ENCODE measurements around the gene FZR1.

Gene FZR1

DNA sequence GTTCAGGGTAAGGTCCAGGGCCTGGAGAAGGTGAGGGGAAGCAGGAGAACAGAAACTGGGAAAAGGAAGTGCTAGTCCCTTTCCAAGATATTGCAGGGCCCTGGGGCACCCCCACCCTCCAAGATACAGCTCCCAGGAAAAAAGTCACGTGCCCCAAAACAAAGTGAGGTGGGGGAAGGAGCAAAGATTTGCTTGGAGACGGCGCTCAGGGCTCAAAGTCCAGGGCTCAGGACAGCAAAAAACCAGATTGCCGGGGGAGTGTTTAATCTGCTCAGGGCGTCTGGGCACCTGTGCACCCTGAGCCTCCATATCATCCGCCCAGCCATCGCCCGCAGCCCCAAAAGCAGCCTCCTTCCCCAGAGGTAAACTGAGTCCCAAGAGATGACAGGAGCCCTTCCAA lies 32.1 kb upstream of the FZR1 start:
- DNase-seq, result no peak

DNA sequence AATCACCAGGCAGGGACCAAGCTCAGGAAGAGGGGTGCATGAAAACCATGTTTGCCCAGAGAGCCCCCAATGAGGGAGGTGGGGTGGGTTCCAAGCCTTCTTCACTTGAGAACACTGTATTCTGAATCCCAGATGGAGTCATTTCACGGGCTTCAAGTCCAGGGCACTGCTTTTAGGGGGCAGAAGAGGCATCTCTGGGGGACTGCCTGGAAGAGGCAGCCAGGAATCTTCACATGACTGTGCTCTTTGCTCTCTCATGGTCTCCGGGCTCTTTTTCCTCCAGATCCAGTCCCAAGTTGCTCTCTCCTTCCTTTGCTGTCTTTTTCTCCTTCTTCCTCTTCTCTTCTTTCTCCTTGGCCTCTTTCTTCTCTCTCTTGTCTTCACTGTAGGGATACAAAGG lies 31.5 kb upstream of the FZR1 start:
- no peak for DNase-seq

DNA sequence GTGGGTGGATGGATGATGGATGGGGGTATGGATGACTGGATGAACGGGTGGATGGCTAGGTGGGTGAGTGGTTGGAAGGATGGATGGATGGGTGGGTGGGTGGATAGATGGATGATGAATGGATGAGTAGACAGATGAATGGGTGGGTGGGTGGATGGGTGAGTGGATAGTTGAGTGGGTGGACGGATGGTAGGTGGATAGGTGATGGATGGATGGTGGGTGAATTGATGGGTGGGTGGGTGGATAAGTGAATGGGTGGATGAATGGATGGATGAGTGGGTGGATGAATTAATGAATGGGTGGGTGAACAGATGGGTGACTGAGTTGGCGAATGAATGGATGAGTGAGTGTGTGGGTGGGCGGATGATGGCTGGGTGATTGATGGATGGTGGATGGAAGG lies 30.7 kb upstream of the FZR1 start:
- no peak for DNase-seq

DNA sequence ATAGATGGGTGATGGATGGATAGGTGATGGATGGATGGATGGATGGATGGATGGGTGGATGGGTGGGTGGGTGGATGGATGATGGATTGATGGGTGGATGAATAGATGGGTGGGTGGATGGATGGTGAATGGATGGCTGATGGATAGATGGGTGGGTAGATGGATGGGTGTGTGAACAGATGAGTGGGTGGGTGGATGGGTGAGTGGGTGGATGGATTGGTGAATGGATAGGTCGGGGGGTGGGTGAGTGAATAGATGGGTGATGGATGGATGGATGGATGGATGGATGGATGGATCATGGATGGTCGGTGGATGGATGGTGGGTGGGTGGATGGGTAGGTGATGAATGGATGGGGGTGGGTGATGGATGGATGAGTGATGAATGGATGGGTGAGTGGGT lies 29.3 kb upstream of the FZR1 start:
- DNase-seq, result no peak

DNA sequence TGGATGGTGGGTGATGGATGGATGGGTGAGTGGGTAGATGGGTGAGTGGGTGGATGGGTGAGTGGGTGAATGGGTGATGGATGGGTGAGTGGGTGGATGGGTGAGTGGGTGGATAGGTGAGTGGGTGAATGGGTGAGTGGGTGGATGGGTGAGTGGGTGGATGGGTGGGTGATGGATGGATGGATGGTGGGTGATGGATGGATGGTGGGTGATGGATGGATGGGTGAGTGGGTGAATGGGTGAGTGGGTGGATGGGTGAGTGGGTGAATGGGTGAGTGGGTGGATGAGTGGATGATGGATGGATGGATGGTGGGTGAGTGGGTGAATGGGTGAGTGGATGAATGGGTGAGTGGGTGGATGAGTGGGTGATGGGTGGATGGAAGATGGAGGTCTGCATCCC lies 28.6 kb upstream of the FZR1 start:
- no peak for DNase-seq

DNA sequence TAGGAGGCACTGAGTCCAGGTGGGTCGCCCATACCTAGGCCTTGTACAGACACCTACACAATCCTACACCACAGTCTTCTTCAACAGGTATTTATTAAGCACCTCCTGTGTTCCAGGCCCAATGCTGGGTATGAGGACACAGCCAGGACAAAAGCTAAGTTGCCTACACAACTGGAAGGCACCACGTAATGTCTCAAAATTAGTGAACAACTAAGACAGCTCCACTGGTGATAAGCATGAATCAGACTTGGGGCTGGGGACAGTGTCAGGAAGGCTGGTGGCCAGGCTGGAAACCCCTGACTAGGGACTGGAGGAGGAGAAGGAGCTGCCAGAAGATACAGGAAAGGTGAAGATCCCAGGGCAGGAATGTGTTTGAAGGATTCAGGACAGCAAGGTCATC lies 28.2 kb upstream of the FZR1 start:
- no peak for DNase-seq

DNA sequence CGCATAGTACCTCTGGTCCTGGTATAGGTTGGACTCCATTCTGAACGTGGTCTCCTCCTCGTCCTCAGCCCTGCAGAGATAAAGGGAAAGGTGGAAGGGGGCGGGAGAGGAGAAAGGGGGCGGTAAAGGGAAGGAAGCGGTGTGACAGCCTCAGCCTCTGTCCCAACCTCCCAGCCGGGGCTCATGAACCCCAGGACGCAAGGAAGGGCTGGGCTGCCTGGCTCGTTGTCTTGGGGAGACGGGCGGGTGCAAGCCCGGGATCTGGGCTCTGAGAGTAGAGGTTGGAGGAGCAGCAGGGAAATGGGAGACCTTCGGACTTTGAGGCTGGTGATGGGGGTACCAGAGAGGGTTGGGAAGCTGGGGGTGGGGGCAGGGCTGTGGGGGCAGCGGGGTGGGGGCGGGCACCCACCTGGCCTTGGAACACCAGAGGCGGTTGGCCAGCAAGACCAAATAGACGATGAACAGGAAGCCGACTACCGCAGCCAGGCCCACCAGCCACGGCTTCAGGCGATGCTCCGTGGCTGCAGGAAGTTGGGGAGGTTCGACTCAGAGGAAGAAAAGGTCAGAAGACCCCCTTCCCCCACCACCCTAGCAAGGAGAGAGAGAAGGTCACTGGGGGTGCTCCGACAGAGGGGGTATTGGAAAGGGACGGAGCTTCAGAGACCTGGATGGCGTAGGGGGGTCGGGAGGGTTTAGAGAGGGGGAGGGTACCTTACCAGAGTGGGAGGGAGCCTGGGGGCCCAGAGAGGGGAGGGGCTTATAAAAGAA lies 27.5 kb upstream of the FZR1 start:
- peak; percentile 7 to 11 for DNase-seq

DNA sequence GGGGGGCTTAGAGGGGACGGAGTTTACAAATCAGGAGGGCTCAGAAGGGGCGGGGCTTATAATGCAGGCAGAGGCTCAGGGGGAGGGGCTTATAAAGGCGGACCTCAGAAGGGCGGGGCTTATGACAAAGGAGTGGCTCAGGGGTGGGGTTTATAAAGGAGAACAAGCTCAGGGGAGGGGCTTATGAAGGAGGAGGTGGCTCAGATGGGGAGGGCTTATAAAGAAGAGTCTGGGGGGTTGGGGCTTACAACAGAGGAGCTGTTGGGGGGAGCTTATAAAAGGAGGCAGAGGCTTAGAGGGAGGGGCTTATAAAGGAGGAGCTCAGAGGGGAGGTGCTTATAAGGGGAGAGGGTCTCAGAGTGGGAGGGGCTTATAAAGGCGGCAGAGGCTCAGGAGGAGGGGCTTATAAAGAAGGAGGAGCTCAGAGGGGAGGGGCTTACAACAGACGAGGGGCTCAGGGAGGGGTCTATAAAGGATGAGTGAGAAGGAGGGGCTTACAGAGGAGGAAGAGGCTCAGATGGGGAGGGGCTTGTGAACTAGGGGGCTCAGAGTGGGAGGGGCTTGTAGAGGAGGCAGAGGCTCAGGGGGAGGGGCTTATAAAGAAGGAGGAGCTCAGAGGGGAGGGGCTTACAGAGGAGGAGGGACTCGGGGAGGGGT lies 26.8 kb upstream of the FZR1 start:
- peak; percentile 67 to 74 for DNase-seq

DNA sequence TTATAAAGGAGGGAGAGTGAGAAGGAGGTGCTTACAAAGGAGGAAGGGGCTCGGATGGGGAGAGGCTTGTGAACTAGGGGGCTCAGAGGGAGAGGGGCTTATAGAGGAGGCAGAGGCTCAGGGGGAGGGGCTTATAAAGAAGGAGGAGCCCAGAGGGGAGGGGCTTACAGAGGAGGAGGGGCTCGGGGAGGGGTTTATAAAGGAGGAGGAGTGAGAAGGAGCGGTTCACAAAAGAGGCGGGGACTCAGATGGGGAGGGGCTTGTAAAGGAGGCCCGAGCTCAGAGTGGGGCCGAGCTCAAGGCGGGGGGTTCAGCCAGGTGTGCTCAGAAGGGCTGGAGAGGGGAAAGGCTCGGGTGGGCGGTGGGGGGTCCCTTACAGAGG lies 26.3 kb upstream of the FZR1 start:
- peak; percentile 34 to 48 for DNase-seq

DNA sequence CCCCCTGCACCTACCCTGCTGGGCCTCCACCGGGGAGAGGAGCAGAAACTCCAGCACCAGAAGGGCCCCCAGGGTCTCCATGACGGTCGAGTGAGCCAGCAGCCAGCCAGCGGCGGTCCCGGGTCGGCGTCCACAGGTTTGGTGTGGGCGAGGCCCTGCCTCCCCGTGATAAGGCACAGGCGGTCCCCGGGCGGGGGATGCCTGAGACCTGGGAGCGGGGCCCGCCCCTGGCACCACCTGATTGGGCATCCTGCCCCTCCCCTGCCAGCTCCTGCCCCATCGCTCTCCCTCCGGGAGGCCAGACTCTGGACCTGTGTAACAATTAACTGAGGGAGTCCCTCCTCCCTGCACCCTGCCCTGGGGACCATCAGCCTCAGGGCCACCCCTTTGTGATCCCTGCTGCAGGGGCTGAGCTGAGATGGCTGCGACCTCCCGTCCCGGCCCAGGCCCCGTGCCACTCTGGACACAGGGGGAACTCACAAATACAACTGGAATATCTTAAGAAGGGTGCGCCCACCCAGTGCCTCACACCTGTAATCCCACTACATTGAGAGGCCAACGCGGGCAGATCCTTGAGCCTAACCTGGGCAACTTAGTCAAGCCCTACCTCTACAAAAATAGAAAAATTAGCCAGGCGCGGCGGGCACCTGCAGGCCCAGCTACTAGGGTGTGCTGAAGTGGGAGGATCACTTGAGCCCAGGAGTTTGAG lies 25.6 kb upstream of the FZR1 start, which contains the start of gene SMIM24:
Gene SMIM24, minus strand, starts transcription at position 143 of the 709 bp plus-strand sequence. Its CDS starts 62 bp downstream, at position 81.
- no peak for DNase-seq

DNA sequence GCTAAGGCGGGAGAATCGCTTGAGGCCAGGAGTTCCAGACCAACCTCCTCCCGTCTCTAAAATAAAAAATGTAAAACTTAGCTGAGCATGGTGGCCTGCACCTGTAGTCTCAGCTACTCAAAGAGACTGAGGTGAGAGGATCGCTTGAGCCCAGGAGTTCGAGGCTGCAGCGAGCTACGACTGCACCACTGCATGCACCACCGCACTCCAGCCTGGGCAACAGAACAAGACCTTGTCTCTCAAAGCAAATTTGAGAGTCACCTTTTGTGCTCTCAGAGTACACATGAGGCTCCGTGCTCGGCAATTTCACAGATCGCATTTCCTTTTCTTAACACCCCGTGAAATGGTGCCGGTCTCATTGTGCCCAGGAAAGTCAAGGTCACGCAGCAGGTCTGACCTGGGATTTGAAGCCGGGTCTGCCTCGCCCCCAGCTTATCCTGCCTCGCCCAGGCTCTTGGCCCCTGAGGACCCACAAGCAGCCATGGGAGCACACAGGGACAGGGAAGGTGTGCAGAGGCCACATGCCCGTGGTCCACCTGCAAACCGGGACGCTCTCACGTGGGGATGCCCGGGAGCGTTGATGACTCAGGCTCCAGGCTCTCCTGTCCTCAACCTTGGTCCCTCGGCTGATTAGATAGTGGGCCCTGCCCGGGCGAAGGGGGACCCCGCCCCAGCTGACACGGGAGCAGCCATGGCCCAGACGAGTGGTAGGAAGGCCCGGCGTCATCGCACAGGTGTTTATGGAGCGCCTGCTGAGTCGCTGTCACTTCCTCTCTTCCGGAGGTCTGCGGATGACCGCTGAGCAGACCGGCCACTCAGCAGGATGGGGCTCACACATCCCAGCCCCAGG lies 24.6 kb upstream of the FZR1 start:
- no peak for DNase-seq

DNA sequence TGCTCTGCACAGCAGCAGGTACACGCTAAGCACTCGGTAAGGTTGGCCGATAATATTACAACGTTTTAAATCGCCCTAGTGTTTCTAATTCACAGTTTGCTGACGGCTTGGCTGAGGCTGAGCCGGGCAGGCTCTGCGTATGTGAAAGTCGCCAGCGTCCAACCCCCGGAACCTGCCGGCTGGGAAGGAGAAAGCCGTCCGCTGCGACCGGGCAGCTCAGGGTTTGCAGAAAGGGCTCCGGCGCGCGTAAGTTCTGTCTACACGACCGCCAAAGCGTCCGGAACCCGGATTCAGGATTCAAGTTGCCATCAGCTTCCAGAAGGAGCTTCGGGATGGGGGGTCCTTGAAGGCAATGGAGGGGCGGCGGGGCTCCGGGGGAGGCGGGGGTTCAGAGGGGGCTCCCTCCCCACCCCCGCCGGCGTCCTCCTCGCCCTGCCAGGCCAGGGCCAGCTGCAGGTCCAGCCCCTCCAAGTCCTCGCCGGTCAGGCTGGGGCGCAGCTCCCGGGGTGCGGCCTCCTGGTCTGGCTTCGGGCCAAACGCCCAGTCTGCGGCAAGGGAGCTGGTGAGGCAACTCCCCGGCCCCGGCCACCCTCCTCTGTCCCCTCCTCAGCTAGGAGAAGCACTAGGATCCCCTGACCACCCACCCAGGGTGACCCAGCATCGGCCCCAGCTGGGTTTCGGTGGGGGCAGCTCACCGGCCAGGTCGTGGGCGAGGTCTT lies 23.4 kb upstream of the FZR1 start:
- no peak for DNase-seq

DNA sequence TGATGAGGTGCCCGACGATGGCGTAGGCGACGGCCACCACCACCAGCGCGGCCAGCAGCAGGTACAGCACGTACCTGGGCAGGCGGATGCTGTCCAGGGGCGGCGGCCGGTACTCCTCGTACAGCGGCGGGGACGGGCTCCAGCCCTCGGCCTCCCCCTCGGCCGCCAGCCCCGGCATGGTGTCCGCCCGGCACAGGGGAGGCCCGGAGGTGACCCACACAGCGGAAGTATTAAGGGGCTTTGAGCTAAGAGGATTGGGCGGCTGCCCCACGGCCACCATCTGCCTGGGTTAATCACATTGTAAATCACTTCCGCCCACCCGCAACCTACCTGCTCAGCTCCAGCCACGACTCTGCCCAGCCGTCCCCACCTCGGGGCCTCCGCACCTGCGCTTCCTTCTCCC lies 22.9 kb upstream of the FZR1 start, which contains the start of gene SMIM44:
Gene SMIM44, minus strand, starts transcription at position 216 of the 403 bp plus-strand sequence. Its CDS starts 38 bp downstream, at position 178.
- DNase-seq, result no peak

DNA sequence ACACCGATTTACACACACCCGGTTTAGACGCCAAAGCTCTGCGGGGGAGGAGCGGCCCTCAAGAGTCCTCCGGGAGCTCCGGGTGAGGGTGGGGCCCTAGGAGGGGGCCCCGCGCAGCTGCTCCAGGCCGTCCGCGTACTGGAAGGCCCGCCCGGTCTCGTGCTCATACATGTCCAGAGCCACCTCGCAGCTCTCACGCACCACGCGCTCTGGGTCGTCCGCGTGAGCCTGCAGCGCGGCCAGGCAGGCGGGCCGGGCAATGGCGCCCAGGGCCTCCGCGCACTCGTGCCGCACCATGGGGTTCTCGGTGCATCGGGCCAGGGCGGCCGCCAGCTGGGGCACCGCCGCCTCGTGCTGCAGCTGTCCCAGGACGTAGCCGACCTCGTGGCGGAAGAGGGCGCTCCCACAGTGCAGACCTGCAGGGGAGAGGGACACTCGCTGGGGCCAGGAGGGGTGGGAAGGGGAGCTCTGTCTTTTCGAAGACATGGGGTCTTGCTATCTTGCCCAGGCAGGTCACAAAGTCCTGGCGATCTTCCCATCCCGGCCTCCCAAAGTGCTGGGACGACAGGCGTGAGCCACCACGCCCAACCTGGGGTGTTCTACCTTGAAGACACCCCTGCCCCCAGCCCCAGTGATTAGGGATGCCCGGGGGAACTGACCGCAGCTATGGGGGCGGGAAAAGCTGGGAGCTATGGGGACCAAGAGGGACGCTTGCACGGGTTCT lies 14.6 kb upstream of the FZR1 start:
- DNase-seq, result no peak

DNA sequence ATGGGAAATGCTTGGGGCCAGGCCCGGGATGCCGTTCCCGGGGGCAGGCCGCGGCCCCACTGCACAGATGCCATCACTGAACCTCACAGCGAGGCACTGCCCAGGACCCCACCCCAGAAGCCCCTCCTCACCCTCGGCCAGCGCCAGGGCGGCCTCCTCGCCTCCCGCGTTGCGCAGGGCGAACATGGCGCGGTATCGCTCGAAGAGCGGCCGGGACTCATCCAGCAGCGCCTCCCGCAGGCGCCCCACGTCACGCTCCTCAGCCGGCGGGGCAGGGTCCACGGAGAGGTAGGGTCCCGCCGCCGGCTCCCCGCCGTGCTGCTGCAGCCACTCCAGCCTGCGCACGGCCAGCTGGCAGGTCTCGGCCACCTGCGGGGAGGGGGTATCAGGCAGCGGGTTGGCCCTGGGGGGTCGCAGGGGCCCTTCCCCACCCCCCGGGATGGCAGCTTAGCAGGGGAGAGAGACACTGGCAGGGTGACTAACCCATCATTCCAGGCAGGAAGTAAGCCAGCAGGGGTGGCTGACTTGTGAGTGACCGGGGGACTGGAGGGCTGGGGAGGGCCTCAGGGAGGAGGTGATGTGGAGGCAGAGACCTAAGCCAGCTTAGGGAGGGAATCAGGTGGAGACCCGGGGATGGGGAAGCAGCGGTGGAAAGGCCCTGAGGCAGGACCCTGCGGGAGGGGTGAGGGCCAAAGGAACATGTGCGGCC lies 13.8 kb upstream of the FZR1 start:
- DNase-seq, result no peak

DNA sequence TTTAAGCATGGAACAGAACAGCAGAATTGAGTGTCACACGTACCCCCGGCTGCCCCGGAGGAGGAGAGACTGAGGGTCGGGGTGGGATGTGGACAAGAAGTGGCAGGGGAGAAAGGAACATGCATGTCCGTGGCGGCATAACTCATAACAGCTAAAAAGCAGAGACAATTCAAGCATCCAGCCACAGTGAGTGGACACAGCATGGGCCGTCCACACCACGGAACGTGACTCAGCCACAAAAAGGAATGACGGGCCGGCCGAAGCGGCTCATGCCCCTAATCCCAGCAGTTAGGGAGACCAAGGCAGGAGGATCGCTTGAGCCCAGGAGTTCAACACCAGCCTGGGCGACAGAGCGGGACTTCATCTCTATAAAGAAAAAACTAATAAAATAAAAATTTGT lies 13.2 kb upstream of the FZR1 start:
- no peak for DNase-seq

DNA sequence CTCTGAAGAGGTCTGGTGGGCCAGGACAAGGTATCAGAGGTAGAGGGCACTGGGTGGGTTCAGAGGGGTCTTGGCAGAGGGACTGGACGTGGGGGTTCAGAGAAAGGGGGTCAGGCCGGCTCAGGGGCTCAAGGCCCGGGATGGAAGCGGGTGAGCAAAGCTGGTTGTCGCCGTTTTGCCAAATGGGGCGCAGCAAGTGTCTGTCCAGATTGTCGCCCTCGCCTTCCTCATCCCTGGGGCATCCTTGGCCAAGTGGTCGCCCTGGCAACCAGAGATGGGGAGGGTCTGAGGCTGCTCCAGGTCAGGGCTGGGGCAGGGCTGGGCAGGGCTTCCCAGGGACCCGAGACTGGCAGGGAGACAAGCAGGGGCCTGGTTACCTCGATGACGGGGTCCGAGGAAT lies 12.5 kb upstream of the FZR1 start:
- no peak for DNase-seq

DNA sequence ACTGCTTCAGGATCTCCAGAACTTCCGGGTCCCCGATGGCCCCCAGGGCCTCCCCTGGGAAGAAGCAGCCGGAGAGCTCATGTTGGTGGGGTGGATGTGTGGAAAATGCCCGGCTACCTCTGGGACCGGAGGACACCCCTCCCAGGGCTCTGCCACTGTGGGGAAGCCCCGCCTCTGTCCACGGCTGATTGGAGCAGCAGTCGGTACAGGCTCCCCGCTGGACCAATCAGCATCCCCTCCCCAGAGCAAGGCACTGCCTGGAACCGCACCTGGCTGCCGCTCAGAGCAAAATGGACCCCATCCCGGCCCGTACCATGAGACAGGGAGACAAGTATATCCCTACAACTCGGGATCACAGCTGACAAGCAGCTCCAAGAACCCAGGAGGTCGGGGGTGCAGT lies 12.1 kb upstream of the FZR1 start:
- peak in 1 of 2 donors; percentile 39 for DNase-seq

DNA sequence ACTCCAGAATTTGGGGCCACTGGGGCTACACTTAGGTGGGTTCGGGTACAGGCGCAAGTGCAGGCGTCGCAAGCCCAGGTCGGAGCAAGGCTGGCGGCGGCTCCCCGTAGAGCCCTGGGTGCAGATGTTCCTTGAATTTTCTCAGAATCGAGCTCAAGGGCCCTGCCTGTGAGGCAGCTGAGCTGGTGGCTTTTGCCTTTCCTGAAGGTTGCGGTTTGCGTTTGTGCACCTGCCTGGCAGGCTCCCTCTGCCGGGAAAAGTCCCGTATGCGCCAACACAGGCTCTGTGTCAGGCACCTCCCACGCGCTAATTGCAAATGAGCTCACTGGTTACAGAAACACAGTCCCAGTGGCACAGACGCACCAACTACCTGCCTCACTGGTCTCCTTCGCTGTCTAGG lies 11.6 kb upstream of the FZR1 start:
- DNase-seq, result peak; percentile 45 to 53

DNA sequence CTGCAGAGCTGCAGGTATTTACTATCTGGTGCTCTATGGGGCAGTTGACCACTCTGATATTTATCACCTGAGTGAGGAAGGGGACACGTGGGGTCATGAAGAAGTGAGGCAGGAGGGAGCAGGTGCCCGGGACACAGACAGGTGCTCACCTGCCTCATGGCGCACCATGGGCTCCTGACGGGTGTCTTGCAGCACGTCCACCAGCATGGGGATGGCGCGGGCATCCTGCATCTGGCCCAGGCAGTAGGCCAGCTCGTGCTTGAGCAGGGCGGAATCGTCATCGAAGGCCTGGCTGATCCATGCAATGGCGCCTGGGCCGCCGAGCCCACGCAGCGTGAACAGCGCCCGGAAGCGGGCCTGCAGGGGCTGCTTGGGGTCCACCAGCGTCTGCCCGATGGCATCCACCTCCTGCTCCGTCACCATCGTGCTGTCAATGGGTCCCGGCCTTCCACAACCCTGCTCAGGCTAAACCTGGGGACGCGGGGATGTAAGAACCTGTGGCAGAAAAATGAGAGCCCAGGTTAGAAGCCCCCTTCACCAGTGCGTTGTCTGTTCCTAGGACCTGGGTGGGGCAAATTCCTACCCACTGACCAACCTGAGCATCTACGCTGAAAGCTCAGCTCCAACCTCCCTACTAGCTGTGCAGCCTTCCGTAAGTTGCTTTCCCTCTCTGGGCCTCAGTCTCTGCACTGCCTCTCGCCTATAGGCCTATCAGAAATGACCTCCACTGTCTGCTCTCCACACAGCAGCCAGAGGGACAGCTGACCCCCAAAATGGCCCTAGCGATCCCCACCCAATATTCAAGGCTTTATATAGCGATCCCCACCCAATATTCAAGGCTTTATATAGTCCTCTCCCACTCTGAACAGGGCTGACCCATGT lies 9.5 kb upstream of the FZR1 start:
- no peak for DNase-seq
